Measurements from ENCODE around the gene TREM1.

TREM1 gene

GRCh38 chr6:41280381-41281057 lies 6.0 kb downstream of the TREM1 start:
- H3K36me3 ChIP-seq (ENCODE audit: insufficient read depth, insufficient read length, low read length), result no peaks in the 10 kb centered on the region
- DNase-seq (ENCODE audit: low read depth, low spot score), result no peak
- H3K4me1 ChIP-seq (ENCODE audit: insufficient read depth, insufficient read length), result peaks cover 4% of the 10 kb centered on the region
- no peak overlapping the region for H3K4me3 ChIP-seq (ENCODE audit: insufficient read length, low read depth)
- H3K9me3 ChIP-seq (ENCODE audit: insufficient read depth, low read length), result peaks cover 12% of the 10 kb centered on the region; the same call in 1 of the 2 replicates
- TF ChIP-seq YY1 (IDR thresholded peaks at IDR 0.05; ENCODE audit: insufficient read depth, insufficient read length) (no peak), ZNF274 (IDR thresholded peaks at IDR 0.05; ENCODE audit: low read depth, low read length) (no peak), SUZ12 (IDR thresholded peaks at IDR 0.05; ENCODE audit: extremely low read depth, insufficient read depth, insufficient read length) (no peak)
- H3K9ac ChIP-seq (ENCODE audit: insufficient read length, low read depth), result no peak overlapping the region
- H3K27me3 ChIP-seq (ENCODE audit: insufficient read depth, insufficient read length), result no peaks in the 10 kb centered on the region

- Histone ChIP-seq H3K27me3 (ENCODE audit: insufficient read depth, insufficient read length) (no peaks in the 10 kb centered on the region), H3K4me3 (ENCODE audit: insufficient read length, low read depth) (no peak overlapping the region), H3K9me3 (ENCODE audit: insufficient read depth, low read length) (peaks cover 12% of the 10 kb centered on the region; the same call in 1 of the 2 replicates), H3K9ac (ENCODE audit: insufficient read length, low read depth) (no peak overlapping the region), H3K4me1 (ENCODE audit: insufficient read depth, insufficient read length) (peaks cover 2% of the 10 kb centered on the region), H3K36me3 (ENCODE audit: insufficient read depth, insufficient read length, low read length) (no peaks in the 10 kb centered on the region)
- peak; percentile 82 for DNase-seq (ENCODE audit: low read depth, low spot score)
- TF ChIP-seq YY1 (IDR thresholded peaks at IDR 0.05; ENCODE audit: insufficient read depth, insufficient read length) (no peak), SUZ12 (IDR thresholded peaks at IDR 0.05; ENCODE audit: extremely low read depth, insufficient read depth, insufficient read length) (no peak), ZNF274 (IDR thresholded peaks at IDR 0.05; ENCODE audit: low read depth, low read length) (no peak)
Measured at GRCh38 chr6:41278699-41279405, 7.6 kb downstream of the TREM1 start.

- Histone ChIP-seq H3K9ac (ENCODE audit: insufficient read length, low read depth) (no peak overlapping the region), H3K9me3 (ENCODE audit: insufficient read depth, low read length) (peaks cover 12% of the 10 kb centered on the region; the same call in 1 of the 2 replicates), H3K27me3 (ENCODE audit: insufficient read depth, insufficient read length) (no peaks in the 10 kb centered on the region), H3K4me1 (ENCODE audit: insufficient read depth, insufficient read length) (peaks cover 2% of the 10 kb centered on the region), H3K4me3 (ENCODE audit: insufficient read length, low read depth) (no peak overlapping the region), H3K36me3 (ENCODE audit: insufficient read depth, insufficient read length, low read length) (no peaks in the 10 kb centered on the region)
- DNase-seq (ENCODE audit: low read depth, low spot score), result no peak
- TF ChIP-seq YY1 (IDR thresholded peaks at IDR 0.05; ENCODE audit: insufficient read depth, insufficient read length), result no peak
- no peak for TF ChIP-seq SUZ12 (IDR thresholded peaks at IDR 0.05; ENCODE audit: extremely low read depth, insufficient read depth, insufficient read length)
- TF ChIP-seq ZNF274 (IDR thresholded peaks at IDR 0.05; ENCODE audit: low read depth, low read length), result no peak
Measured at GRCh38 chr6:41277605-41278004, 8.9 kb downstream of the TREM1 start.

- H3K4me1 ChIP-seq (ENCODE audit: insufficient read depth, insufficient read length), result peaks cover 2% of the 10 kb centered on the region
- TF ChIP-seq YY1 (IDR thresholded peaks at IDR 0.05; ENCODE audit: insufficient read depth, insufficient read length) (no peak), SUZ12 (IDR thresholded peaks at IDR 0.05; ENCODE audit: extremely low read depth, insufficient read depth, insufficient read length) (no peak), ZNF274 (IDR thresholded peaks at IDR 0.05; ENCODE audit: low read depth, low read length) (no peak)
- no peak for DNase-seq (ENCODE audit: low read depth, low spot score)
- H3K27me3 ChIP-seq (ENCODE audit: insufficient read depth, insufficient read length), result no peaks in the 10 kb centered on the region
- peaks cover 12% of the 10 kb centered on the region; the same call in 1 of the 2 replicates for H3K9me3 ChIP-seq (ENCODE audit: insufficient read depth, low read length)
- H3K9ac ChIP-seq (ENCODE audit: insufficient read length, low read depth), result no peak overlapping the region
- no peak overlapping the region for H3K4me3 ChIP-seq (ENCODE audit: insufficient read length, low read depth)
- H3K36me3 ChIP-seq (ENCODE audit: insufficient read depth, insufficient read length, low read length), result no peaks in the 10 kb centered on the region
Measured at GRCh38 chr6:41275489-41275888, 11.0 kb downstream of the TREM1 start.

- H3K9ac ChIP-seq (ENCODE audit: insufficient read length, low read depth), result no peak overlapping the region
- H3K4me1 ChIP-seq (ENCODE audit: insufficient read depth, insufficient read length), result peaks cover 2% of the 10 kb centered on the region
- TF ChIP-seq SUZ12 (IDR thresholded peaks at IDR 0.05; ENCODE audit: extremely low read depth, insufficient read depth, insufficient read length) (no peak), ZNF274 (IDR thresholded peaks at IDR 0.05; ENCODE audit: low read depth, low read length) (no peak), YY1 (IDR thresholded peaks at IDR 0.05; ENCODE audit: insufficient read depth, insufficient read length) (no peak)
Measured at GRCh38 chr6:41274256-41274655, 12.2 kb downstream of the TREM1 start.

GRCh38 chr6:41273714-41274113 lies 12.8 kb downstream of the TREM1 start:
- Histone ChIP-seq H3K27me3 (ENCODE audit: insufficient read depth, insufficient read length) (no peaks in the 10 kb centered on the region), H3K36me3 (ENCODE audit: insufficient read depth, insufficient read length, low read length) (no peaks in the 10 kb centered on the region), H3K9ac (ENCODE audit: insufficient read length, low read depth) (no peak overlapping the region), H3K9me3 (ENCODE audit: insufficient read depth, low read length) (peaks cover 12% of the 10 kb centered on the region; the same call in 1 of the 2 replicates), H3K4me3 (ENCODE audit: insufficient read length, low read depth) (no peak overlapping the region), H3K4me1 (ENCODE audit: insufficient read depth, insufficient read length) (peaks cover 2% of the 10 kb centered on the region)
- DNase-seq (ENCODE audit: low read depth, low spot score), result no peak
- TF ChIP-seq SUZ12 (IDR thresholded peaks at IDR 0.05; ENCODE audit: extremely low read depth, insufficient read depth, insufficient read length) (no peak), YY1 (IDR thresholded peaks at IDR 0.05; ENCODE audit: insufficient read depth, insufficient read length) (no peak), ZNF274 (IDR thresholded peaks at IDR 0.05; ENCODE audit: low read depth, low read length) (no peak)

More at GRCh38 chr6:41274256-41274655, 12.2 kb downstream of the TREM1 start:
- Histone ChIP-seq H3K27me3 (ENCODE audit: insufficient read depth, insufficient read length) (no peaks in the 10 kb centered on the region), H3K36me3 (ENCODE audit: insufficient read depth, insufficient read length, low read length) (no peaks in the 10 kb centered on the region), H3K4me3 (ENCODE audit: insufficient read length, low read depth) (no peak overlapping the region), H3K9me3 (ENCODE audit: insufficient read depth, low read length) (peaks cover 12% of the 10 kb centered on the region; the same call in 1 of the 2 replicates)
- DNase-seq (ENCODE audit: low read depth, low spot score), result no peak
